CD14-positive monocyte (primary cell): ENCODE results near the gene CACNA1B. TPM values are rescaled to one million over a fixed set of nuclear protein-coding genes. Genes with fewer than 3 reads are reported as not detected.

Experiments used
- DNase-seq, 3 donors: peaks; one replicate each; pipeline ENCODE4 v3.0.0-alpha.2; 2011 to 2022
- H2AFZ ChIP-seq: 2 replicates; pipeline ENCODE4 v1.6.0; 2012; ENCODE audit warnings: mild to moderate bottlenecking, low read depth, low read length, inconsistent platforms; ENCODE audit not compliant: insufficient read depth, poor library complexity, severe bottlenecking
- H3K27ac ChIP-seq, 2 donors: 1 replicate in 1 of 2; 2 replicates in 1 of 2; pipeline ENCODE4 v1.5.1; 2012 to 2013; ENCODE audit warnings: low read length in 2 of 2, control low read depth in 1 of 2, inconsistent platforms in 1 of 2, low read depth in 1 of 2, mild to moderate bottlenecking in 1 of 2
- H3K27me3 ChIP-seq, 2 donors: one replicate each; pipeline versions ENCODE4 v1.6.0 to v1.6.1; 2011 to 2013; ENCODE audit warnings: low read length in 2 of 2; ENCODE audit not compliant: control insufficient read depth in 2 of 2, insufficient read depth in 2 of 2
- H3K36me3 ChIP-seq, 2 donors: replicated peaks in 1 of 2; 1 replicate in 1 of 2; 2 replicates in 1 of 2; pipeline versions ENCODE4 v1.5.1 to v1.6.1; 2012 to 2013; ENCODE audit warnings: low read length in 2 of 2, control low read depth in 1 of 2, inconsistent platforms in 1 of 2, mild to moderate bottlenecking in 1 of 2; ENCODE audit not compliant: insufficient read depth in 2 of 2, control insufficient read depth in 1 of 2
- H3K4me1 ChIP-seq, 2 donors: 1 replicate in 1 of 2; 2 replicates in 1 of 2; pipeline versions ENCODE4 v1.5.1 to v1.6.1; 2012 to 2013; ENCODE audit warnings: low read length in 2 of 2, control low read depth in 1 of 2, inconsistent platforms in 1 of 2, mild to moderate bottlenecking in 1 of 2, moderate library complexity in 1 of 2; ENCODE audit not compliant: insufficient read depth in 2 of 2, control insufficient read depth in 1 of 2
- H3K4me2 ChIP-seq: replicated peaks from 2 replicates; pipeline ENCODE3; 2012; ENCODE audit warnings: low read length, moderate library complexity, mild to moderate bottlenecking; ENCODE audit not compliant: poor library complexity, severe bottlenecking; ENCODE audit errors: extremely low read depth
- H3K4me3 ChIP-seq, 3 experiments: fragments of 200-600 bp in 1 of 3; sonication (generic) in 1 of 3; replicated peaks in 1 of 3; 1 replicate in 2 of 3; 2 replicates in 1 of 3; pipeline ENCODE4 v1.5.1; 2011 to 2013; ENCODE audit warnings: low read length in 3 of 3, mild to moderate bottlenecking in 3 of 3, control low read depth in 2 of 3, low read depth in 2 of 3, inconsistent platforms in 1 of 3, moderate library complexity in 1 of 3
- H3K79me2 ChIP-seq: 2 replicates; pipeline ENCODE4 v1.6.0; 2012; ENCODE audit warnings: mild to moderate bottlenecking, control low read depth, inconsistent platforms, low read length, moderate library complexity; ENCODE audit not compliant: insufficient read depth
- H3K9ac ChIP-seq: 2 replicates; pipeline ENCODE4 v1.6.0; 2017; ENCODE audit warnings: low read length, mild to moderate bottlenecking; ENCODE audit not compliant: insufficient read depth, poor library complexity, severe bottlenecking
- H3K9me3 ChIP-seq, 2 donors: replicated peaks in 1 of 2; 1 replicate in 1 of 2; 2 replicates in 1 of 2; pipeline versions ENCODE4 v1.5.1 to v1.6.1; 2012 to 2013; ENCODE audit warnings: low read length in 2 of 2, control low read depth in 1 of 2; ENCODE audit not compliant: control insufficient read depth in 1 of 2, insufficient read depth in 1 of 2
- H4K20me1 ChIP-seq: 2 replicates; pipeline ENCODE4 v1.6.0; 2012; ENCODE audit warnings: mild to moderate bottlenecking, low read length, control low read depth, moderate library complexity; ENCODE audit not compliant: insufficient read depth
- H3K27ac Mint-ChIP-seq, 7 donors: one replicate each; pipeline ENCODE4 v1.8.0; 2020; ENCODE audit warnings: mild to moderate bottlenecking in 7 of 7, mixed read lengths in 7 of 7, moderate library complexity in 6 of 7, inconsistent platforms in 2 of 7
- H3K27me3 Mint-ChIP-seq, 3 donors: one replicate each; pipeline ENCODE4 v1.8.0; 2021 to 2022; ENCODE audit warnings: low read depth in 3 of 3, mild to moderate bottlenecking in 3 of 3, mixed read lengths in 3 of 3, moderate library complexity in 3 of 3, inconsistent platforms in 1 of 3
- H3K36me3 Mint-ChIP-seq, 2 donors: one replicate each; pipeline ENCODE4 v1.8.0; 2020; ENCODE audit warnings: mixed read lengths in 2 of 2, inconsistent platforms in 1 of 2, mild to moderate bottlenecking in 1 of 2
- H3K4me1 Mint-ChIP-seq: one replicate; pipeline ENCODE4 v1.8.0; 2020; ENCODE audit warnings: mild to moderate bottlenecking, mixed read lengths
- H3K4me3 Mint-ChIP-seq, 2 donors: one replicate each; pipeline ENCODE4 v1.8.0; 2020; ENCODE audit warnings: mild to moderate bottlenecking in 2 of 2, mixed read lengths in 2 of 2, moderate library complexity in 1 of 2
- H3K9me3 Mint-ChIP-seq, 7 donors: one replicate each; pipeline ENCODE4 v1.8.0; 2020 to 2022; ENCODE audit warnings: mixed read lengths in 7 of 7, mild to moderate bottlenecking in 6 of 7, moderate library complexity in 6 of 7, inconsistent platforms in 2 of 7
- CTCF ChIP-seq: fragments of 200-600 bp; IDR thresholded peaks from one replicate; pipeline ENCODE4 v1.8.0; 2022; ENCODE audit warnings: antibody characterized with exemption, mild to moderate bottlenecking
- WGBS: methylation state at CpG from one replicate; pipeline ENCODE4 v1.1.5; 2013; ENCODE audit warnings: missing lambda C conversion rate; ENCODE audit not compliant: insufficient coverage; 5-methylcytosine and 5-hydroxymethylcytosine counted together
- intact Hi-C, 2 donors: fragments of 100-400 bp; cut with micrococcal nuclease; formaldehyde crosslinking; loops; one replicate each; pipeline versions ENCODE4 v1.15.0 to v1.15.1; 2023
- polyA plus RNA-seq, 3 donors: library from polyadenylated mRNA; depleted of rRNA in 1 of 3; unstranded in 2 of 3; stranded (reverse) in 1 of 3; fragments of 300-500 nt in 2 of 3; fragments of >200 nt in 1 of 3; fragmentation: Illumina TruSeq in 2 of 3; gene quantifications; 1 replicate in 2 of 3; 2 replicates in 1 of 3; pipeline ENCODE4 v1.2.3, GENCODE V29; 2012 to 2021

The CACNA1B gene
- polyA plus RNA-seq, 3 donors, result not detected

DNA sequence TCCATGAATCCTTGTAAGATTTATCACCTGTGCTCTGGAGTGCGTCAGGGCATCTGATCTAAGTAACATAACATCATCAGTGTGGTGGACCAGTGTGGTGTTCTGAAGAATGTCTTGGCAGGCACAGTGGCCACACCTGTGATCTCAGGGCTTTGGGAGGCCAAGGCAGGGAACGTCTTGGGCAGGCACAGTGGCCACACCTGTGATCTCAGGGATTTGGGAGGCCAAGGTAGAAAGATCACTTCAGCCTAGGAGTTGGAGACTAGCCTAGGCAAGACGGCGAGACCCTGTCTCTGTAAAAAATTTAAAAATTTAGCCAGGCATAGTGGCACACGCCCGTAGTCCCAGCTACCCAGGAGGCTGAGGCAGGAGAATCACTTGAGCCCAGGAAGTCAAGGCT is 185.5 kb downstream of the CACNA1B start:
- no peaks in the 10 kb centered on the region for H3K36me3 Mint-ChIP-seq
- H3K9ac ChIP-seq, result no peak overlapping the region
- H3K9me3 ChIP-seq, result no peaks in the 10 kb centered on the region
- no peaks in the 10 kb centered on the region for H3K4me1 ChIP-seq
- H3K4me2 ChIP-seq, result no peak overlapping the region
- H3K9me3 Mint-ChIP-seq, result peaks cover 0 to 10% (median 0%) of the 10 kb centered on the region in 7 donors
- H3K27me3 ChIP-seq, result no peaks in the 10 kb centered on the region
- no peak overlapping the region for H3K27ac Mint-ChIP-seq
- no peak for TF ChIP-seq CTCF
- no peak overlapping the region for H3K4me3 Mint-ChIP-seq
- no peak overlapping the region for H2AFZ ChIP-seq
- no peaks in the 10 kb centered on the region for H3K79me2 ChIP-seq
- no peaks in the 10 kb centered on the region for H3K36me3 ChIP-seq
- 95% methylated on average over 5 of the region's 6 CpGs for WGBS
- no peak overlapping the region for H3K4me3 ChIP-seq
- no peaks in the 10 kb centered on the region for H3K4me1 Mint-ChIP-seq
- no peak overlapping the region for H3K27ac ChIP-seq
- H4K20me1 ChIP-seq, result no peaks in the 10 kb centered on the region
- DNase-seq, result no peak
- intact Hi-C loops, result no loop called here
- peaks cover 3 to 11% (median 3%) of the 10 kb centered on the region in 3 donors for H3K27me3 Mint-ChIP-seq

- no peak overlapping the region for H3K27ac Mint-ChIP-seq
- intact Hi-C loops, result no loop called here
- Histone ChIP-seq H3K79me2 (no peaks in the 10 kb centered on the region), H3K4me2 (no peak overlapping the region), H3K27me3 (no peaks in the 10 kb centered on the region), H3K36me3 (no peaks in the 10 kb centered on the region), H3K9ac (no peak overlapping the region), H4K20me1 (no peaks in the 10 kb centered on the region), H2AFZ (no peak overlapping the region), H3K4me1 (no peaks in the 10 kb centered on the region), H3K9me3 (no peaks in the 10 kb centered on the region), H3K4me3 (no peak overlapping the region), H3K27ac (no peak overlapping the region)
- H3K4me3 Mint-ChIP-seq, result no peak overlapping the region
- H3K27me3 Mint-ChIP-seq, result peaks cover 3 to 11% (median 3%) of the 10 kb centered on the region in 3 donors
- TF ChIP-seq CTCF, result no peak
- H3K9me3 Mint-ChIP-seq, result peaks cover 0 to 6% (median 0%) of the 10 kb centered on the region in 7 donors
- no peaks in the 10 kb centered on the region for H3K36me3 Mint-ChIP-seq
- no peaks in the 10 kb centered on the region for H3K4me1 Mint-ChIP-seq
- WGBS, result 93% methylated on average over 7 of the region's 9 CpGs
- no peak for DNase-seq
These were observed 186.2 kb downstream of the CACNA1B start for GRCh38 chr9:138063785-138064184.
